OCI-LY1 (cell line): ENCODE data around the gene BNIP1.

Source experiments
- H2AFZ ChIP-seq: fragments of 200-600 bp; sonication (generic), shearing (Covaris generic); 2 replicates; pipeline ENCODE4 v1.6.0; 2014; ENCODE audit warnings: antibody characterized with exemption, mild to moderate bottlenecking, low read length
- H3F3A ChIP-seq: fragments of 200-600 bp; sonication (generic), shearing (Covaris generic); 2 replicates; pipeline ENCODE4 v1.6.0; 2014; ENCODE audit warnings: mild to moderate bottlenecking, antibody characterized with exemption, low read length, moderate library complexity; ENCODE audit not compliant: insufficient read depth
- H3K27ac ChIP-seq: fragments of 200-600 bp; sonication (generic); 2 replicates; pipeline ENCODE4 v1.5.1; 2014; ENCODE audit warnings: low read length, mixed run types, mild to moderate bottlenecking, low read depth; ENCODE audit not compliant: poor library complexity, severe bottlenecking
- H3K27me3 ChIP-seq: fragments of 200-600 bp; sonication (generic); 2 replicates; pipeline ENCODE4 v1.6.0; 2014; ENCODE audit warnings: antibody characterized with exemption, mild to moderate bottlenecking, low read length, moderate library complexity; ENCODE audit not compliant: insufficient read depth
- H3K36me3 ChIP-seq: fragments of 200-600 bp; sonication (generic); 2 replicates; pipeline ENCODE4 v1.6.1; 2014; ENCODE audit warnings: mild to moderate bottlenecking, antibody characterized with exemption, low read length, moderate library complexity, mixed read lengths; ENCODE audit not compliant: insufficient read depth
- H3K4me1 ChIP-seq: fragments of 200-600 bp; sonication (generic); 2 replicates; pipeline ENCODE4 v1.5.1; 2014; ENCODE audit warnings: mild to moderate bottlenecking, low read length, moderate library complexity; ENCODE audit not compliant: insufficient read depth, severe bottlenecking
- H3K4me2 ChIP-seq: fragments of 200-600 bp; sonication (generic), shearing (Covaris generic); 2 replicates; pipeline ENCODE4 v1.6.1; 2014; ENCODE audit warnings: low read length
- H3K4me3 ChIP-seq: fragments of 200-600 bp; sonication (generic); 2 replicates; pipeline ENCODE4 v1.5.1; 2014; ENCODE audit warnings: low read length, low read depth, mild to moderate bottlenecking, mixed read lengths; ENCODE audit not compliant: poor library complexity, severe bottlenecking
- H3K79me2 ChIP-seq: fragments of 200-600 bp; shearing (Covaris generic); 2 replicates; pipeline ENCODE4 v1.6.1; 2016; ENCODE audit warnings: mixed run types, low read length, mixed read lengths; ENCODE audit not compliant: insufficient read depth
- H3K9ac ChIP-seq: fragments of 200-600 bp; sonication (generic), shearing (Covaris generic); 2 replicates; pipeline ENCODE4 v1.6.1; 2014; ENCODE audit warnings: mild to moderate bottlenecking, low read length, mixed read lengths
- H3K9me2 ChIP-seq: fragments of 200-600 bp; sonication (generic), shearing (Covaris generic); 2 replicates; pipeline ENCODE4 v1.6.1; 2014; ENCODE audit warnings: low read depth, mild to moderate bottlenecking, low read length, mixed read lengths
- H3K9me3 ChIP-seq: fragments of 200-600 bp; shearing (Covaris generic); 2 replicates; pipeline ENCODE4 v1.6.1; 2014; ENCODE audit warnings: low read length, mixed read lengths
- H4K20me1 ChIP-seq: fragments of 200-600 bp; sonication (generic), shearing (Covaris generic); 2 replicates; pipeline ENCODE4 v1.6.0; 2016; ENCODE audit warnings: mild to moderate bottlenecking, low read length; ENCODE audit not compliant: insufficient read depth
- EZH2 ChIP-seq: fragments of 200-600 bp; sonication (generic), shearing (Covaris generic); IDR thresholded peaks from 2 replicates; pipeline ENCODE4 v1.8.0; 2017; ENCODE audit warnings: borderline replicate concordance, mixed run types, mild to moderate bottlenecking, antibody characterized with exemption, low read length, moderate library complexity, mixed read lengths
- TF ChIP-seq, protein P1 (sequence below): fragments of 200-600 bp; sonication (generic), shearing (Covaris generic); IDR thresholded peaks from 2 replicates; pipeline ENCODE4 v1.5.1; 2017; ENCODE audit warnings: mild to moderate bottlenecking, antibody characterized with exemption, low read length, moderate library complexity, mixed read lengths

The BNIP1 gene

GRCh38 chr5:173191015-173191414 is 46.7 kb downstream of the BNIP1 start:
- Histone ChIP-seq H3K4me3 (no peak overlapping the region), H4K20me1 (no peaks in the 10 kb centered on the region), H3K4me2 (no peak overlapping the region), H3F3A (no peaks in the 10 kb centered on the region), H3K9ac (no peak overlapping the region), H3K9me2 (no peaks in the 10 kb centered on the region), H3K79me2 (no peaks in the 10 kb centered on the region), H3K36me3 (no peaks in the 10 kb centered on the region), H3K27ac (no peak overlapping the region), H3K27me3 (no peaks in the 10 kb centered on the region), H3K4me1 (no peaks in the 10 kb centered on the region), H2AFZ (no peak overlapping the region), H3K9me3 (no peaks in the 10 kb centered on the region)
- TF ChIP-seq, protein P1, sequence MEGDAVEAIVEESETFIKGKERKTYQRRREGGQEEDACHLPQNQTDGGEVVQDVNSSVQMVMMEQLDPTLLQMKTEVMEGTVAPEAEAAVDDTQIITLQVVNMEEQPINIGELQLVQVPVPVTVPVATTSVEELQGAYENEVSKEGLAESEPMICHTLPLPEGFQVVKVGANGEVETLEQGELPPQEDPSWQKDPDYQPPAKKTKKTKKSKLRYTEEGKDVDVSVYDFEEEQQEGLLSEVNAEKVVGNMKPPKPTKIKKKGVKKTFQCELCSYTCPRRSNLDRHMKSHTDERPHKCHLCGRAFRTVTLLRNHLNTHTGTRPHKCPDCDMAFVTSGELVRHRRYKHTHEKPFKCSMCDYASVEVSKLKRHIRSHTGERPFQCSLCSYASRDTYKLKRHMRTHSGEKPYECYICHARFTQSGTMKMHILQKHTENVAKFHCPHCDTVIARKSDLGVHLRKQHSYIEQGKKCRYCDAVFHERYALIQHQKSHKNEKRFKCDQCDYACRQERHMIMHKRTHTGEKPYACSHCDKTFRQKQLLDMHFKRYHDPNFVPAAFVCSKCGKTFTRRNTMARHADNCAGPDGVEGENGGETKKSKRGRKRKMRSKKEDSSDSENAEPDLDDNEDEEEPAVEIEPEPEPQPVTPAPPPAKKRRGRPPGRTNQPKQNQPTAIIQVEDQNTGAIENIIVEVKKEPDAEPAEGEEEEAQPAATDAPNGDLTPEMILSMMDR: no peak
- no peak for TF ChIP-seq EZH2

DNA sequence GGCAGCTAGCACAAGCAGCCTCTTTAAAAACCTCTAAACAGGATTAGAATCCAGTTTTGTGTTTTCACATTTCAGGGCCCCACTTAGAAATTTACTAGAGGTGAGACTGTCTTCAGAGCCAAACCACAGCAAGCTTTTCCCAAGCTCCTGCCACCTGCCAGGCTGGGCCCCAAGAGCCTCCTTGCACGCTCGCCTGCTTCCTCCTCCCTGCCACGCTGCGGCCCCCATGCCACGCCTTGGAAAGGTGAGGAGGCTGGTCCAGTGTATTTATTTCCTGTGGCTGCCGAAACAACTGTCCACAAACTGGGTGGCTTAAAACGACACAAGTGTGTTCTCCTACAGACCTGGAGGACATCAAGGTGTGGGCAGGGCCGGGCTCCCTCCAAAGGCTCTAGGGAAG is 47.2 kb downstream of the BNIP1 start:
- Histone ChIP-seq H3F3A (no peaks in the 10 kb centered on the region), H3K9me3 (no peaks in the 10 kb centered on the region), H3K9me2 (no peaks in the 10 kb centered on the region), H3K9ac (no peak overlapping the region), H3K27ac (no peak overlapping the region), H3K4me3 (no peak overlapping the region), H3K27me3 (no peaks in the 10 kb centered on the region), H3K79me2 (no peaks in the 10 kb centered on the region), H2AFZ (no peak overlapping the region), H3K4me1 (no peaks in the 10 kb centered on the region), H4K20me1 (no peaks in the 10 kb centered on the region), H3K36me3 (no peaks in the 10 kb centered on the region), H3K4me2 (no peak overlapping the region)
- TF ChIP-seq EZH2: no peak
- TF ChIP-seq, protein P1: no peak

DNA sequence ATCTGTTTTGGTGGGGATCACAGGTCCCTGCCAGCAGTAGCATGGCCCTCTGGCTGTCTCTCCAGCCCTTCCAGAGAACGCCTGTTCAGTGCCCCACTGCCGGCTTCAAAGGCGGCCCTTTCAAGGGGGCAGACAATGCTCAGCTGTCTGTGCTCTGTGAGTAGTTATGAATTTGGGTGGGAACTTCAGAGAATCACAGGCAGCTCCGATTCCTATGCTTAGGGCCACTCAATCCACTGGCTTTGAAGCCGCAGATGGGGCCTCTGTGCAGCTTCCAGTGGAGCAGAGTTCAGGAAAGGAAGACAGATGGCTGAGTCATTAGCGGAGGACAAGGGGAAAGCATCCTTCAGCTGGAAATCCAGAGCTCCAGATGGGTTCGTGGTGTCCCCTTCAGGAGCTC is 48.2 kb downstream of the BNIP1 start:
- Histone ChIP-seq H3K79me2 (no peaks in the 10 kb centered on the region), H3K9ac (no peak overlapping the region), H3K4me1 (no peaks in the 10 kb centered on the region), H3K4me2 (no peak overlapping the region), H3F3A (no peaks in the 10 kb centered on the region), H3K9me3 (no peaks in the 10 kb centered on the region), H3K9me2 (no peaks in the 10 kb centered on the region), H3K36me3 (no peaks in the 10 kb centered on the region), H2AFZ (no peak overlapping the region), H4K20me1 (no peaks in the 10 kb centered on the region), H3K27ac (no peak overlapping the region), H3K27me3 (no peaks in the 10 kb centered on the region), H3K4me3 (no peak overlapping the region)
- no peak for TF ChIP-seq EZH2
- TF ChIP-seq, protein P1: no peak
